Right lobe of liver (tissue), 6 donors: ENCODE data around the gene GLB1L2. TPM values are rescaled to one million over a fixed set of nuclear protein-coding genes. Genes with fewer than 3 reads are reported as not detected.
A peak's percentile ranks its signal among the peaks of the same experiment; 100 is the strongest.

Experiments used
- ATAC-seq, 4 donors: fragments of 200-7000 bp; cut with Tn5 transposase; one replicate each; pipeline ENCODE4 v1.9.1; 2020; ENCODE audit warnings: mild to moderate bottlenecking in 4 of 4, moderate library complexity in 4 of 4
- DNase-seq, 3 donors: peaks; one replicate each; pipeline ENCODE4 v3.0.0-alpha.2; 2020
- H3K27ac ChIP-seq, 3 donors: fragments of 200-600 bp; one replicate each; pipeline ENCODE4 v1.8.0; 2022
- H3K27me3 ChIP-seq, 2 donors: fragments of 200-600 bp; one replicate each; pipeline ENCODE4 v1.8.0; 2022
- H3K36me3 ChIP-seq, 4 donors: fragments of 200-600 bp; sonication (generic) in 1 of 4; one replicate each; pipeline versions ENCODE4 v1.5.1 to v1.8.0; 2017 to 2022; ENCODE audit warnings: control low read depth in 1 of 4
- H3K4me1 ChIP-seq, 4 donors: fragments of 200-600 bp; sonication (generic) in 1 of 4; one replicate each; pipeline versions ENCODE4 v1.5.1 to v1.8.0; 2017 to 2022; ENCODE audit warnings: control low read depth in 1 of 4
- H3K4me3 ChIP-seq, 3 donors: fragments of 200-600 bp; one replicate each; pipeline ENCODE4 v1.8.0; 2022
- H3K9me3 ChIP-seq, 4 donors: fragments of 200-600 bp; sonication (generic) in 1 of 4; one replicate each; pipeline versions ENCODE4 v1.5.1 to v1.8.0; 2017 to 2022; ENCODE audit warnings: control low read depth in 1 of 4
- POLR2A ChIP-seq: fragments of 450-650 bp; IDR thresholded peaks from one replicate; pipeline ENCODE4 v1.6.1; 2017; ENCODE audit warnings: antibody characterized with exemption, mild to moderate bottlenecking
- WGBS: methylation state at CpG from one replicate; pipeline ENCODE4 v1.1.6; 2018; ENCODE audit warnings: low coverage, low lambda C conversion rate; ENCODE audit not compliant: insufficient coverage; ENCODE audit errors: missing lambda C conversion rate; 5-methylcytosine and 5-hydroxymethylcytosine counted together
- intact Hi-C, 2 donors: fragments of 100-400 bp; cut with DNase I; formaldehyde crosslinking; loops; one replicate each; pipeline versions ENCODE4 v1.11.2 to v1.14.1; 2022
- total RNA-seq, 6 experiments: library from RNA; depleted of rRNA in 2 of 6; stranded (reverse); fragments of >200 nt in 2 of 6; fragmentation: NEBNext Ultra II Directional in 3 of 6; extraction: Animal tissue kit (Norgen Biotek cat#: 25700) in 3 of 6; gene quantifications; one replicate each; pipeline versions ENCODE4 v1.1.0 to v1.2.4, GENCODE V29; 2016 to 2023
- TF ChIP-seq, protein P1 (sequence below), 4 donors: fragments of 200-600 bp in 3 of 4; fragments of 450-650 bp in 1 of 4; IDR thresholded peaks; one replicate each; pipeline versions ENCODE4 v1.5.1 to v1.8.0; 2016 to 2022; ENCODE audit warnings: antibody characterized with exemption in 4 of 4, mild to moderate bottlenecking in 2 of 4
- donor health status: DM: no; HTN: yes; CAD: no.
- donor health status: DM: no; HTN: no; CAD: no.
- donor health status: DM: no; HTN: no; CAD: no.
- donor health status: DM: no; HTN: yes; CAD: no.
- donor health status: DM: no; HTN: yes; CAD: no.

Gene GLB1L2
- total RNA-seq, 6 experiments from 2014 or later, result 0.12 to 0.68 (median 0.55) TPM

GRCh38 chr11:134406264-134407185, 74.7 kb downstream of the GLB1L2 start:
- TF ChIP-seq POLR2A, result no peak
- TF ChIP-seq, protein P1, sequence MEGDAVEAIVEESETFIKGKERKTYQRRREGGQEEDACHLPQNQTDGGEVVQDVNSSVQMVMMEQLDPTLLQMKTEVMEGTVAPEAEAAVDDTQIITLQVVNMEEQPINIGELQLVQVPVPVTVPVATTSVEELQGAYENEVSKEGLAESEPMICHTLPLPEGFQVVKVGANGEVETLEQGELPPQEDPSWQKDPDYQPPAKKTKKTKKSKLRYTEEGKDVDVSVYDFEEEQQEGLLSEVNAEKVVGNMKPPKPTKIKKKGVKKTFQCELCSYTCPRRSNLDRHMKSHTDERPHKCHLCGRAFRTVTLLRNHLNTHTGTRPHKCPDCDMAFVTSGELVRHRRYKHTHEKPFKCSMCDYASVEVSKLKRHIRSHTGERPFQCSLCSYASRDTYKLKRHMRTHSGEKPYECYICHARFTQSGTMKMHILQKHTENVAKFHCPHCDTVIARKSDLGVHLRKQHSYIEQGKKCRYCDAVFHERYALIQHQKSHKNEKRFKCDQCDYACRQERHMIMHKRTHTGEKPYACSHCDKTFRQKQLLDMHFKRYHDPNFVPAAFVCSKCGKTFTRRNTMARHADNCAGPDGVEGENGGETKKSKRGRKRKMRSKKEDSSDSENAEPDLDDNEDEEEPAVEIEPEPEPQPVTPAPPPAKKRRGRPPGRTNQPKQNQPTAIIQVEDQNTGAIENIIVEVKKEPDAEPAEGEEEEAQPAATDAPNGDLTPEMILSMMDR (IDR thresholded peaks at IDR 0.05), result no peak
- H3K36me3 ChIP-seq, result no peaks in the 10 kb centered on the region
- intact Hi-C loops, result no loop called here
- peaks cover 0 to 6% (median 2%) of the 10 kb centered on the region in 4 donors for H3K4me1 ChIP-seq
- no peak overlapping the region for H3K4me3 ChIP-seq
- whole genome bisulfite sequencing, result 66% methylated on average over 6 of the region's 11 CpGs
- H3K9me3 ChIP-seq, result no peaks in the 10 kb centered on the region
- DNase-seq, result no peak
- H3K27me3 ChIP-seq, result no peaks in the 10 kb centered on the region
- H3K27ac ChIP-seq, result peak overlapping the region in 1 of 3 donors; percentile 57
- ATAC-seq, result no peak

GRCh38 chr11:134407321-134407828, 75.6 kb downstream of the GLB1L2 start:
- Histone ChIP-seq H3K27me3 (no peaks in the 10 kb centered on the region), H3K9me3 (no peaks in the 10 kb centered on the region), H3K4me3 (no peak overlapping the region), H3K4me1 (peaks cover 0 to 6% (median 2%) of the 10 kb centered on the region in 4 donors), H3K36me3 (no peaks in the 10 kb centered on the region), H3K27ac (peak overlapping the region in 1 of 3 donors; percentile 57)
- intact Hi-C loops, result no loop called here
- TF ChIP-seq, protein P1 (IDR thresholded peaks at IDR 0.05), result no peak
- TF ChIP-seq POLR2A, result no peak
- DNase-seq (peak; percentile 70 to 90 (median 80)), ATAC-seq (peak; percentile 73 to 88 (median 88))
- 31% methylated on average over 9 of the region's 12 CpGs for WGBS

DNA sequence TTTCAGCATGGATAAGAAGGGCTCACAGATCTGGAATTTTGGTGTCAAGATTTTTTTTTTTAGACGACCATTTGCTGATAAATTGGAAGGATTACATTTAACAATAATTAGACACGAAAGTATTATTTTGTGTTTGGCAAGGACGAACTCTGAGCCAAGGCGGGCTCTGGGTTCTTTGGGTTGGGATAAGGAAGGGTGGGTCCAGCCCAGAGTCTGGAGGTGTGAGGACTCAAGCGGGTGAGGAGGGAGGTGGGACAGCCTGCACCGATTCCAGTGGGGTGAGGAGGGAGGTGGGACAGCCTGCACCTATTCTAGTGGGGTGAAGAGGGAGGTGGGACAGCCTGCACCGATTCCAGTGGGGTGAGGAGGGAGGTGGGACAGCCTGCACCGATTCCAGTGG, 76.1 kb downstream of the GLB1L2 start:
- H3K27me3 ChIP-seq, result no peaks in the 10 kb centered on the region
- DNase-seq (no peak), ATAC-seq (no peak)
- 16% methylated on average over 8 of the region's 8 CpGs for WGBS
- H3K27ac ChIP-seq, result peak overlapping the region in 1 of 3 donors; percentile 57
- H3K9me3 ChIP-seq, result no peaks in the 10 kb centered on the region
- TF ChIP-seq POLR2A, result no peak
- TF ChIP-seq, protein P1 (IDR thresholded peaks at IDR 0.05), result no peak
- H3K4me3 ChIP-seq, result no peak overlapping the region
- intact Hi-C loops, result no loop called here
- peaks cover 0 to 6% (median 2%) of the 10 kb centered on the region in 4 donors for H3K4me1 ChIP-seq
- H3K36me3 ChIP-seq, result no peaks in the 10 kb centered on the region

- no peak overlapping the region for H3K27ac ChIP-seq
- TF ChIP-seq POLR2A, result no peak
- TF ChIP-seq, protein P1 (IDR thresholded peaks at IDR 0.05), result no peak
- no peaks in the 10 kb centered on the region for H3K36me3 ChIP-seq
- H3K9me3 ChIP-seq, result no peaks in the 10 kb centered on the region
- intact Hi-C loops, result no loop called here
- no peak for ATAC-seq
- H3K27me3 ChIP-seq, result no peaks in the 10 kb centered on the region
- WGBS, result 86% methylated on average over 4 of the region's 15 CpGs
- H3K4me1 ChIP-seq, result peaks cover 0 to 6% (median 2%) of the 10 kb centered on the region in 4 donors
- no peak for DNase-seq
- H3K4me3 ChIP-seq, result no peak overlapping the region
Measured at GRCh38 chr11:134409552-134410429, 78.0 kb downstream of the GLB1L2 start.
